Medulla oblongata (tissue), 1 donor: Measurements from ENCODE around the gene GSG1L.
"Not testable (repeated sequence)": the region's sequence is repeated elsewhere in the genome, so short reads cannot be mapped to it uniquely, and the experiment has no call there.

Source experiments
- DNase-seq: peaks from one replicate; pipeline ENCODE4 v3.0.0-alpha.2; 2015; ENCODE audit errors: extremely low spot score

GSG1L gene

DNA sequence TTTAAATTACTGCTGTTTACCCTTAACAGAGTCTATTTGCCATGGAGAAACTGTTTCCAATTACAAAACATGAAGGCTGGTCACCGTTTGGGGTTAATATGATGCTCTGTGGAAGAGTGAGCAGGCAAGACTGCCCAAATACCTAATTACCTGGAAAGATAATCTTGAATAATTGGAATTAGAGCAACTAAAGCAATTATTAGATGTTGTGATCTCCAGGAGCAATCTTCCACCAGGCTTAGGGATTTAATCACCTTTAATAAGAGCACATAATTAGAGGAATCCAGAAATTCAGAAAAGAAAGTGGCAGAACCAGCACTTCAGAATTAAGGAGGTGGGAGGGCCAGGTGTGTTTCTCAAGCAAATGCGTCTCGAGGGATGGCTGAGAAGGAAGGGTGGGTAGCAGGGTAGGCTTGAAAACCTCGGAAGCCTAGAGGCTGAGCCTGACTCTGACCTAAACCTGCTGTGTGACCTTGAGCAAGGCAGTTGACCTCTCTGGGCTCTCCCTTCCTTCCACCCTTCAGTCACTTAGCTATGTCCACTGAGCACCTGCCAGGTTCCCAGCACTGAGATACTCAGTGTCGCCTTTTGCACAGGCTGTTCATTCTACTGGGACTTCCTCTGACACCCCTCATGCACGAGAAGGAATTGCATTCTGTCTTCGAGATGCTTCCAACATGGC, 113.2 kb downstream of the GSG1L start:
- DNase-seq: no peak

DNA sequence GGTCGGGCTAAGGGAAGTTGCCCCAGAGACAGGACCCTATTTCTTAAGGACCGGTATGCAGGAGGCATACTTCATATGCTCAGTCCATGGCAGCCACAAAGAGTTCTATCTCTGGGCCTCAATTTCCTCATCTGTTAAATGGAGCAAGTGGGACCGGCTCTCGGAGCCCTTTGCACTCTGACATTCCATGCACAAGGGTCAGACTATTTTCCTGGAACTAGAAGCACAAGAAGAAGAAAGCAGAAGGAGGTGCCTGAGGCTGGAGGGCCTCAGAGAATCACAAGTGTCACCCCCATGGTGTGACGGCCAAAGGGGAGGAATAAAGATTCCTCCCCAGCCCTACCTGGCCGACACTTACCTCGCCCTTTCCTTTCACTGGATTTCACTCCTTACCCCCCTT, 115.8 kb downstream of the GSG1L start:
- DNase-seq: no peak

DNA sequence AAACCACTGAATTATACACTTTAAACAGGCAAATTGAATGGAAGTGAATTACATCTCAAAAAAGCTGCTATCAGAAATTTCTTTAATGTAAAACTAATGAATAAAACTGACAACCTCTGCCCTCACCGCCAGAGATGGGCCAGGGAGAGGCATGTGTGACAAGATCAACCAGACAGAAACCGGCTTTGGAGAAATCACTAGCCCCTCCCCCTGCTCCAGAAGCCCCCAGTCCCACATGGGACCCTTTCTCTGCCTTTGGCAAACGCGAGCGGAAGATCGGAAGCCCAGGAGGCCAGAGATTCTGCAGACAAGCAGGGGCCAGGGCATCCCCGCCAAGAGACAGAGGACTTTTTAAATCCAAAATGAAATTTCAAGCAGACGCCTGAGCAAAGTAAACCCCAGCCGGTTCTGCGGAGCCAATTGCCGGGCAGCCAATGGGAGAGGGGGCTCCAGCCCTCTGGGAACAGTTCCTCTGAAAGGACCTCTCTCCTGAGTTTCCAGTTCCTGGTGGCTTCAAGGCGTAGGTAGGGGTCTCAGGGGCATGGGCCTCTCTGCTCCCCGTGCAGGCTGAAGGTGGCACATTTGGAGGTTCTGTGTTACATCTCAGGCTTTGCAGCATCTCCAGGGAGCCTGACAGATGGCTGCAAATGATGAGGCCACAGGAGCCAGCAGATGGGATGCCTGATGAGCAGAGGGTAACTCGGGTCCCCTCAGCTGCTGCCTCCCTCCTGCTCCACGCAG, 118.1 kb downstream of the GSG1L start:
- no peak for DNase-seq

DNA sequence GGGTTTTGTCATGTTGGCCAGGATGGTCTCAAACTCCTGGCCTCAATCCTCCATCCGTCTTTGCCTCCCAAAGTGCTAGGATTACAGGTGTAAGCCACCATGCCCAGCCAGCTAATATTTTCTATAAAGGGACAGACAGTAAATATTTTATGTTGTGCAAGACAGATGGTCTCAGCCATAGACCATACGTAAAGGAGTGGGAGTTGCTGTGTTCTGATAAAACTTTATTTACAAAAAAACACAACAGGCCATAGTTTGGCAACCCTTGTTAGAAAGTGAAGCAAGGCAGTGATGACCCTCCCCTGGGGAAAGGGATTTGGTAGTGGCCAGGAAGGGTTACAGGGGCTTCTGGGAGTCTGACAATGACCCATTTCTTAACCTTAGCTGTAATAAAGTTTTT, 119.7 kb downstream of the GSG1L start:
- no peak for DNase-seq

DNA sequence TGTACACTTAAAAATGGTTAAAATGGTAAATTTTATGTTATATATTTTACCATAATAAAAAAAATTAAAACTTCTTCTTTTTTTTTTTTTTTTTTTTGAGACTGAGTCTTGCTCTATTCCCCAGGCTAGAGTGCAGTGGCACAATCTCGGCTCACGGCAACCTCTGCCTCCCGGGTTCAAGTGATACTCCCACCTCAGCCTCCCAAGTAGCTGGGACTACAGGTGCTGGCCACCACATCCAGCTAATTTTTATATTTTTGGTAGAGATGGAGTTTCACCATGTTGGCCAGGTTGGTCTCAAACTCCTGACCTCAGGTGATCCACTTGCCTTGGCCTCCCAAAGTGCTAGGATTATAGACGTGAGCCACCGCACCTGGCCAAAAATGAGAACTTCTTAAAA, 121.4 kb downstream of the GSG1L start:
- not testable (repeated sequence) for DNase-seq

DNA sequence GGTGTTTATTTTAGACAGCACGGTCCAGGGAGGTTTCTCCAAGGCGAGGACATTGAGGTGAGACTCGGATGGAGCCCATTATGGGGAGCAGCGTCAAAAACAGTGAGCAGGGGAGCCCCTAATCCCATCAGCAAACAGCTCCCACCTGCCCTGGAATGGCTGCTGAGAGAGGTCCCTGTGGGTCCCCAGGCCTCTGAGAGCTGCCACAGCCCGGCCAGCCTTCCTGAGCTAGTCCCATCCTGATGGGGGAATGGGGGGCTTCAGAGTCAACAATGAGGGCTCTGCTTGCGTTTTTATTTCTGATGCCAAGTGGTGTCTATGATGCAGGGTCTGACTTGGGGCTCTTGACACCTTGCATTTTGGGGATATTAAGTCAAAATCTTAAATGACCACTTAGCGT, 128.4 kb downstream of the GSG1L start:
- DNase-seq: no peak

DNA sequence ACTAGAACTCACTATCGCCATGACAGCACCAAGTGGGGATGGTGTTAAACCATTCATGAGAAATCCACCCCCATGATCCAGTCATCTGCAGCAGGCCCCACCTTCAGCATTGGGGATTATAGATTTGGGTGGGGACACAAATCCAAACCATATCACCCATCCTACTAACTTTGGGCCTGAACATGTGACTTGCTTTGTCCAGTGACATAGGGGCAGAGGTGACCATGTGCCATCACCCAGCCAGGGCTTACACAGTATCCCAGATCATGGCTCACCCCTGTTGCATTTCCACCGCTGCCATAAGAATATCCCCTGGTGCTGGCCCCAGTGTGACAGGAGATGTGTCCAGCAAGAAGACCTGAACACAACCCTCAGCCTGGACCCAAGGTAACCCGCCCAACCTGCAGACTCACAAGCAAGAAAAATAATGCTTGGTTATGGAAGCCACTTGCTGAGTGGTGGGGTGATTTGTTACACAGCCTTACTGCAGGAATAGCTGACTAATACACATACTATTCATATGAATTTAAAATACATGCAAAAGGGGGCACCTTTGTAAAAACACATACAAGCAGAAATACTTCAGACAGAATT, 130.9 kb downstream of the GSG1L start:
- no peak for DNase-seq

DNA sequence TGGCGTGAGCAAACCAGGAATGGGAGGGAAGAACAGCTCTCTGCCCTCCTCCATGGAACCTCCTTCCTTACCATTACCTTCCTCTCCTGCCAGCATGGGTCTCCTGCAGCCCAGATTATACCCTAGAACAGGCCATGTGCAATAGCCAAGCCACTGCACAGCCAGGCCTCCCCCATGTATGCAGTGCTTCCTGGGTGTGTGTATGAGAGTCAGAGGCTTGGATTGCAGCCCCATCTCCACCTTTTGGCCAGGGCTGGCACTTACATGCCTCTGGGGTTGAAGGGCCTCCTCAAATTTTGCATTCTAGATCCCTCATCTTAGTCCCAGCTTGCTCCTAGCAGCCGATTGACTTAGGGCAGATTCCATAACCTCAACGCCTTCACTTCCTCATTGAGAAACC, 133.7 kb downstream of the GSG1L start:
- no peak for DNase-seq

DNA sequence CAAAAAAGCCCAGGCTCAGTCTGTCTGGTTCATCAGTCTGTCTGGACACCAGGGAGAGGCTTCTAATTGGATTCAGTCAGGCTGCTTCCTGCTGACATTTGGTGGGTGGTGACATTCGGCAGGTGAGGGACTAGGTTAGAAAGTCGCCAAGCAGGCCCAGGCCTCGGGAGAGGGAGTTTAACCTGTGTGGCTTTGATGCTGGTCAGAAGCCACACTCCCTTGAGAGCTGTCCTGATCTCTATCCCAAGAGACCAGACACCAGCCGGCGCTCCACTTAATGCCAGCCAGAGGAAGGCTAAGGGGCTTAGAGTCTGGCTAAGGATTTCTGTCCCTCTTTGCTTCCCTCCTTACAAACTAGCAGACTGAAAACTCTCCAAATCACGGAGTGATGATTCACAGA, 135.0 kb downstream of the GSG1L start:
- no peak for DNase-seq

DNA sequence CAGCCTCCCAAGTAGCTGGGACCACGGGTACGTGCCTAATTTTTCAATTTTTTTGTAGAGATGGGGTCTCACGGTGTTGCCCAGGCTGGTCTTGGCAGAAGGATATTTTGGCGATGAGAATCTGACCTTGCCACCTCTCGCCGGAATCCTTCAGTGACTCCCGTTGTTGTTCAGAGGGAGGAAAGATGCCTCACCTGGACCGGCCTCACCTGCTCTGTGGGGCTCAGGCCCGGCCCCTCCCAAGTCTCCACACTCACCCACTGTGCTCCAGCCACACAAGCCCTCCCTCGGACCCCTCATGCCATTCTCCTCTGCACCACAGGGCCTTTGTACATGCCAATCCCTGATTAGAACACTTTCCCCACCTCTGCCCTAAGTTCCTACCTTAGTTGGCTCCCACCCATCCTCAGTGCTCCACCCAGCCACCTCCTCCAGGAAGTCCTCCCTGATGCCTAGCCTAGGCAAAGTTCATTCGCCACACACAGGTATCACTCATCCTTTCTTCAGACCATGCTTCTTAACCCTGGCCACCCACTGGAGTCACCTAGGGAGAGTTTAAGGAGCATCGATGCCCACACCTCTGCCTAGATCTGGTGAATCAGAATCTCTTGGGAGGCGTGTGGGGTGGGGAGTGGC, 136.1 kb downstream of the GSG1L start:
- DNase-seq: no peak

DNA sequence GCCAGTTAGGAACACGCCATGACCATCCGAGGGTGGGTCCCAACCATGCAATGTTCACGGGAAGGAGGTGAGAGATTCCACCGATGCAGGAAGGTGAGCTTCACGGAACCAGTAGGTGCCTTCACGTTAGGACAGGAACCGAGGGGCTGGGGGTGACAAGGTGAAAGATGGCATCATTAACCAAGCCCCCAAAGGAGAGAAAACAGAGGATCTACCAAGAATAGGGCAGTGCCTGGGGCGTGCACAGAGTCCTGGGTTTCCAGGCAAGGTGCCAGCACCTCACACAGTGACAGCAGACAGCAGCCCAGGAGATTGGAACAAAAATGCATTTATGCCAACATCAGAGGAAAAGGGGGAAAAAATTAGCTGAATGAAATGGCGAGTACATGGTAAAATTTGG, 137.9 kb downstream of the GSG1L start:
- no peak for DNase-seq

DNA sequence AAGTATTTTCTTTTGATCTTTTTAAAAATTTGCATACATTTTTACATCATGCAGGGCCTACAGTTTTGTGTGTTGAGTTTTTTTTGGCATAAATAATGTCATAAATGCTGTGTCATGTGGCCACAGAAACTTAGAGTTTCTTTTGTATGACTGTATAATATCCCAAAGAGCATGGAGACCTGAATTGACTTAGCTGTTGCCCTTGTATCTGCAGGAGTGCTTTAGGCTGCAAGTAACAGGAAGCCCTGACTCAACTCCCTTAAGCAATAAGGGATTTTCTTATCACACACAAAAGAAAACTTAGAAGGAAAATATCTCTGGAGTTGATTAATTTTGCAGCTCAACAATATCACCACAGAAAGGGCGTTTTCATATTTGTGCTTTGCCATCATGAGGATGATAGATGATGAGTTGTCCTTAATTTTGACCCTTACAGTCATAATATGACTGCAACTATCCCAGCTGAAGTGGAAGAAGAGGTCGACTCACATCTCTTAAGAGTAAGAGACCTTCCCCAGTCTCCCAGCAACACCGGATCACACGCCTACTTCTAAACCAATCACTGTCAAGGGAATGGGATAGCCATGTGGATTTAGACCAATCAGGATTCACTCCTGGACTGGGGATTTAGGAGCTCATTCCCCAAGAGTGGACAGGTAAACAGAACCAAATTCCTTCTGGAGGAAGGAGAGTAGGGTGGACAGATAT, 138.9 kb downstream of the GSG1L start:
- DNase-seq: no peak

DNA sequence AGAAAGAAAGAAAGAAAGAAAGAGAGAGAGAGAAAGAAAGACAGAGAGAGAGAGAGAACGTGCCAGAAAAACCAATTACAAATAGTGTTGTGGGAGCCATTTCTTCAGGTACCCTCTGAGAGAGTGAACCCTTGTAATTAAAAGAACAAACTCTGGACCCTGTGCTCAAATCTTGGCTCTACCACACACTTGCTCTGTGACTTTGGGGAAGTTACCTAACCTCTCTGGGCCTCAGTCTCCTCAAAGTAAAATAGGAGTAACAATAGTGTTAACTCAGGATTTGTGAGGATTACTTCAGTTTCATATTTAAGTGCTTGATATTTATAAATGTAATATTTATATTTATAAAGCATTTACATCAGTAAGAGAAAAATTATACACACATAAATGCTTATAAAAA, 139.8 kb downstream of the GSG1L start:
- no peak for DNase-seq

DNA sequence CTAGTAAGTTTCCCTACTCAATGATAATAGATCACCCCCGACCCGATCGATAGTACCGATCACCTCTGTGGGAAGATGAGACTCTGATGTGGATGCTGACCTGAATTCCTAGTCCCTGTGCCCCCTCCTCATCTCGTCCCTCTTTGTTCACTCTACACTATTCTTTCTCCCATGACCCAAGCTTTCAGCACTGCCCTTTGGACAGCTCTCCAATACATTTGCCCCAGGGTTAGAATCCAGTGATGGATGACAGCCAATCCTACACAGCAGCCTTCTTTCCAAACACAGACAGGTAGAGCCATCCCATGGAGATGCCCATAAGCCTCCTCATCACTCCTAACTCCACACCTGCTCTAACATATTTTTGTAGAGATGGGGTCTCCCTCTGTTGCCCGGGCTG, 141.1 kb downstream of the GSG1L start:
- DNase-seq: no peak

DNA sequence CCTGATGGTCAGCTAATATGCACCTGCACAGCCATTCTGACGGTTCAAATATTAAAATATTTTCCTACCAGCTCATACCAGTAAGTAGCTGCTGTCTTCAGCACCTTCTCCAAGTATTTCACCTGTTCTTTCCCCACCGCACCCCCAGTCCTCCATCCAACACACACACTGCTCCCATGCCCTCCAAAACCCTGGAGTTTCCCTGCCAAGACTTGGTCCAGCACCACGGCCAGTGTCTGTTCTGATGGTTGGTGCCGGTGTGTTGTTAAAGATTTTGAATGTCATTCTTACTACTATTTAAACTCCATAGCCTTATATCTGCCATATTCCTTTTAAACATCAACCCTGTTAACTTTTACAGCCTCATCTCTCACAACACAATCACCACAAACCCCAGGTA, 142.4 kb downstream of the GSG1L start:
- DNase-seq: no peak

DNA sequence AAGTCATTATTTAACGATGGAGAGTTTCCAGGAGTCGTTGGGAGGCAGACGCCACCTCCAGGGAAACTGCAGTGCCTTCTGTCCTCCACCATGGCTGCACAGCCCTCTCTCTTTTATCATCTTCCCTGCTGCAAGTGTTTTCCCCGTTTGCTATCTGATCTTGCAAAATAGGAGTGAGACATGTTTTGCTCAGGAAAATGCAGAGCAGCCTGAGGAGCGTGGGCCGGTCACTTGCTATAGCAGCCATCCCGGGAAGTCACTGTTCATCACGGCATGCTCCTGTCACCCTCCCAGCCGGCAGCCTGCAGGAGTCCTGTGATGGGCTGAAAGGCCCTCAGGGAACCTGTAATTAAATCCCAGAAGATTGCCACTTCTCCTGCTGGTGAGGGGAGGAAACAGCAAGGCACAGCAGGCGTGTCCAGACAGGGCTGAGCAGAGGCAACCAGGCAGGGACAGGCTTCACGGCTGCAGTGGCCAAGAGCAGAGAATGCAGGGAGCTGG, 143.1 kb downstream of the GSG1L start:
- no peak for DNase-seq

DNA sequence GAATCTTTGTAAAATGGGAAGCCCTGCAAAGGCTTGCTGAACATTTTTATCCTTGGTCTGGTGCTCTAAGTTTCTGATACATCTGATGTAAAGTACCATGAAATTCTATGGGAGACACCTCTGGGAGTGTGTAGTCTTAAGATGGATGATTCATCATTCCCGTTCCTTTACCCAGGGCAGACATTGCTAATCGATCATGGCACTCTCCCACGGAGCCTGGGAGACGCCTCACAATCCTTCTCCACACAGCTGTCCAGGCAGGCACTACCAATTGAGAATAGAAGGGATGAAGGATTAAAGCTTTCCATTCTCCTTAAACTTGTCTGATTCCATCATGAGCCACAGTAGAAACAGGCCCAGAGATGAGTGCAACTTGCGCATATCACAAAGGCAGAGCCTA, 144.8 kb downstream of the GSG1L start:
- no peak for DNase-seq

DNA sequence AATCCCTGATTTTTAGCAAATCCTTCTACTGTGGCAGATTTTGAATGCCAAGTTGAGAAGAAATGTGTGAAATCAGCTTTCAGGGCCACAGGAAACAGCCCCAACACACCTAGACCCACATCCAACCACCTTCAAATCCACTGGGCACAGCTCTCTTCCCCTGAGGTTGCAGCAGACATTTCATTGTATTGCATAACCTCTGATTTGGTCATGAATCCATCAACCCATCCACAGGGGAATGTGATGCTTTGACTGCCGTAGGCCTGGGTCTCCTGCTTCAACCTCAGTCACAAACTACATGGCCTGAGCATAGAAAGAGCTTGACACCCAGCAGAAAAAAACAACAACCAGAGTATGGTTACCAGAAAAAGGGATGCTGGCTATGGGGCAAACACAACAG, 145.6 kb downstream of the GSG1L start:
- no peak for DNase-seq

DNA sequence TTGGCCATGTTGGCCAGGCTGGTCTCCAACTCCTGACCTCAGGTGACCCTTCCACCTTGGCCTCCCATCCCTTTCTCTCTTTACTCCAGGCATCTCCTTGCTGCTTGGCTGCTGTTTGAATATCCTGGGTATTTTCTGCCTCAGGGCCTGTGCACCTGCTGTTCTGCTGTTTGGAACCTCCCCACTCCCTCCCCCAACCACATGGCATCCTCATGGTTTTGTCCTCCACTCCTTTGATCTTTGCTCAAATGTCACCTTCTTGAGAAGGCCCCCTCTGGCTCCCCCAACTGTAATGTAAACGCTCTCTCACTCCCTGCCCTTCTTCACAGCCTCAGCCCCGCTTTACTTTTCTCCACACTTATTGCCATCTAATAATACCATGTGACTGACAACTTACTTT, 152.0 kb downstream of the GSG1L start:
- no peak for DNase-seq

DNA sequence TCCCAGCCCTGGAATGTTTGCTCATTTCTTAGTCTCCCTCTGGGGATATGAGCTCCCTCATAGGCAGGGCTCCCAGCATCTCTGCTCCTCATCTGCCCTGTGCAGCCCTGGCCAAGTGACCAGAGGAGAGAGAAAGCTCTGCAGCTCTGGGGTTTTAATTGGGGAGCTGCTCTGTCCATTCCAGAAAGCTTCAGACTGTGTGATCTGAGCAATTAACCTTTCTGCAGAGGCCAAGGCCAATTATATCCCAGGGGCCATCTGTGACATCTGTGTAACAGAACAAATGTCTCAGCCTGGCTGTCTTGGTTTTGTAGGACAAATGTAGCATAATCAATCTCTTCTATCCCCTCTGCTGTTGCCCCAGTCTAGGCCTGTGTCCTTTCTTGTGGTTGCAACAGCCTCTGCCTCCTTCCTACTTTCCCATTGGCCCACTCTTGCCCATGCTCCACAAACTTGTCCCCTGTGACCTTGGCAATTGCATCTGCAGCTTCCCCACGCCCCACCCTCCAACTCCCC, 156.0 kb downstream of the GSG1L start:
- no peak for DNase-seq

DNA sequence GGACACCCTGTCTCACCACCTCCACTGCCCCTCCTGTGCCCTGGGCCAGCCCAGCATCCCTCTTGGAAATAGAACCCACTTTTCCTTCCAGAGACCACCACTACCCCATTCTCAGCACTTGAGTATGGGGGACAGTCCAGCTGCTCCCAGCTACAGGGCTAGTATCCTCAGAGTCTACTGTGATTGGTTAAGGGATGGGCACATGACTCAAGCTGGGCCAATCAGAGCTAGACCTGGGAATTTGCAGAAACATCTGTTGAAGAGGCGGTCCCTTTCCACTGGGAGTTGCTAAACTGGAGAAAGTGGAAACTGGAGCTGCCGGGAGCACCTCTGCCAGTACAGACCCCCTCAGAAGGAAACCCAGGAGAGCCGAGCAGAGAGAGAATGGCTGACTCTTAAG, 156.6 kb downstream of the GSG1L start:
- no peak for DNase-seq
